AG08396 (cell line): Measurements from ENCODE around the gene KIF1B.
"Not testable (repeated sequence)": the region's sequence is repeated elsewhere in the genome, so short reads cannot be mapped to it uniquely, and the experiment has no call there.

ENCODE experiments used
- DNase-seq: peaks from one replicate; pipeline ENCODE4 v3.0.0; 2012; ENCODE audit warnings: low spot score, mixed read lengths

KIF1B gene

GRCh38 chr1:10195570-10195969, 14.8 kb upstream of the KIF1B start:
- no peak for DNase-seq

- no peak for DNase-seq
Measured at GRCh38 chr1:10196976-10197375, 13.4 kb upstream of the KIF1B start.

- DNase-seq, result no peak
Measured at GRCh38 chr1:10200620-10201019, 9.8 kb upstream of the KIF1B start.

GRCh38 chr1:10204003-10204642, 6.2 kb upstream of the KIF1B start:
- no peak for DNase-seq

GRCh38 chr1:10205206-10205605, 5.2 kb upstream of the KIF1B start:
- not testable (repeated sequence) for DNase-seq

- no peak for DNase-seq
Measured at GRCh38 chr1:10207810-10208209, 2.6 kb upstream of the KIF1B start.

- no peak for DNase-seq
Measured at GRCh38 chr1:10208537-10208936, 1.8 kb upstream of the KIF1B start.

- no peak for DNase-seq
Measured at GRCh38 chr1:10209590-10209904, 823 bp upstream of the KIF1B start.

- DNase-seq, result peak; percentile 84
Measured at GRCh38 chr1:10210841-10211804, 753 bp downstream of the KIF1B start.

GRCh38 chr1:10211805-10212410, 1.5 kb downstream of the KIF1B start:
- DNase-seq, result peak; percentile 41

GRCh38 chr1:10212476-10212875, 2.1 kb downstream of the KIF1B start:
- DNase-seq, result no peak

- no peak for DNase-seq
Measured at GRCh38 chr1:10213186-10213705, 2.9 kb downstream of the KIF1B start.

- DNase-seq, result no peak
Measured at GRCh38 chr1:10216090-10216749, 5.8 kb downstream of the KIF1B start.

- DNase-seq, result peak; percentile 22
Measured at GRCh38 chr1:10217748-10218441, 7.5 kb downstream of the KIF1B start.

- no peak for DNase-seq
Measured at GRCh38 chr1:10220200-10220599, 9.8 kb downstream of the KIF1B start.

GRCh38 chr1:10220657-10221056, 10.3 kb downstream of the KIF1B start:
- DNase-seq, result not testable (repeated sequence)

- DNase-seq, result peak; percentile 18
Measured at GRCh38 chr1:10225573-10225972, 15.2 kb downstream of the KIF1B start.

GRCh38 chr1:10228528-10228927, 18.2 kb downstream of the KIF1B start:
- no peak for DNase-seq

- no peak for DNase-seq
Measured at GRCh38 chr1:10229903-10230302, 19.5 kb downstream of the KIF1B start.

- no peak for DNase-seq
Measured at GRCh38 chr1:10232163-10232562, 21.8 kb downstream of the KIF1B start.

GRCh38 chr1:10236405-10237156, 26.2 kb downstream of the KIF1B start:
- no peak for DNase-seq
